HUES48 (cell line): ENCODE measurements around the gene RRP9.

Experiments used
- H3K27ac ChIP-seq: one replicate; pipeline ENCODE4 v1.7.0; 2013; ENCODE audit warnings: low read depth, low read length, inconsistent platforms
- H3K27me3 ChIP-seq: 2 replicates; pipeline ENCODE4 v1.6.1; 2013; ENCODE audit warnings: mild to moderate bottlenecking, low read length; ENCODE audit not compliant: control insufficient read depth, insufficient read depth
- H3K36me3 ChIP-seq: 2 replicates; pipeline ENCODE4 v1.6.1; 2013; ENCODE audit warnings: low read length; ENCODE audit not compliant: control insufficient read depth, insufficient read depth
- H3K4me1 ChIP-seq: 2 replicates; pipeline ENCODE4 v1.6.1; 2013; ENCODE audit warnings: mild to moderate bottlenecking, low read length; ENCODE audit not compliant: control insufficient read depth, insufficient read depth
- H3K4me3 ChIP-seq: 2 replicates; pipeline ENCODE4 v1.5.1; 2013; ENCODE audit warnings: mild to moderate bottlenecking, low read depth, low read length
- H3K9ac ChIP-seq: 2 replicates; pipeline ENCODE4 v1.6.1; 2013; ENCODE audit warnings: mild to moderate bottlenecking, low read depth, low read length, moderate library complexity
- H3K9me3 ChIP-seq: 2 replicates; pipeline ENCODE4 v1.6.1; 2013; ENCODE audit warnings: low read length; ENCODE audit not compliant: control insufficient read depth, insufficient read depth

RRP9 gene

GRCh38 chr3:51954713-51955112, 13.0 kb upstream of the RRP9 start:
- H3K4me3 ChIP-seq, result no peak overlapping the region
- H3K36me3 ChIP-seq, result no peaks in the 10 kb centered on the region
- H3K4me1 ChIP-seq, result peaks cover 7% of the 10 kb centered on the region; the same call in 1 of the 2 replicates
- H3K9ac ChIP-seq, result no peak overlapping the region
- H3K27me3 ChIP-seq, result peaks cover 55% of the 10 kb centered on the region
- no peak overlapping the region for H3K27ac ChIP-seq
- H3K9me3 ChIP-seq, result no peaks in the 10 kb centered on the region

GRCh38 chr3:51954105-51954504, 12.4 kb upstream of the RRP9 start:
- Histone ChIP-seq H3K9me3 (no peaks in the 10 kb centered on the region), H3K4me1 (peaks cover 7% of the 10 kb centered on the region; the same call in 1 of the 2 replicates), H3K27me3 (peaks cover 55% of the 10 kb centered on the region), H3K9ac (no peak overlapping the region), H3K4me3 (no peak overlapping the region), H3K27ac (no peak overlapping the region), H3K36me3 (no peaks in the 10 kb centered on the region)

- peaks cover 7% of the 10 kb centered on the region; the same call in 1 of the 2 replicates for H3K4me1 ChIP-seq
- no peaks in the 10 kb centered on the region for H3K36me3 ChIP-seq
- no peak overlapping the region for H3K4me3 ChIP-seq
- peaks cover 55% of the 10 kb centered on the region for H3K27me3 ChIP-seq
- no peaks in the 10 kb centered on the region for H3K9me3 ChIP-seq
- H3K9ac ChIP-seq, result no peak overlapping the region
- no peak overlapping the region for H3K27ac ChIP-seq
Observed at GRCh38 chr3:51953445-51953844, 11.7 kb upstream of the RRP9 start.

GRCh38 chr3:51950899-51951298, 9.2 kb upstream of the RRP9 start:
- no peaks in the 10 kb centered on the region for H3K36me3 ChIP-seq
- H3K27ac ChIP-seq, result no peak overlapping the region
- no peaks in the 10 kb centered on the region for H3K9me3 ChIP-seq
- peaks cover 44% of the 10 kb centered on the region for H3K27me3 ChIP-seq
- H3K4me1 ChIP-seq, result peaks cover 4% of the 10 kb centered on the region; the same call in 1 of the 2 replicates
- H3K4me3 ChIP-seq, result no peak overlapping the region
- H3K9ac ChIP-seq, result no peak overlapping the region

GRCh38 chr3:51949121-51949520, 7.4 kb upstream of the RRP9 start:
- H3K9ac ChIP-seq, result no peak overlapping the region
- no peaks in the 10 kb centered on the region for H3K9me3 ChIP-seq
- H3K27me3 ChIP-seq, result peaks cover 26% of the 10 kb centered on the region
- H3K36me3 ChIP-seq, result no peaks in the 10 kb centered on the region
- no peak overlapping the region for H3K4me3 ChIP-seq
- H3K4me1 ChIP-seq, result no peaks in the 10 kb centered on the region
- H3K27ac ChIP-seq, result no peak overlapping the region

- no peak overlapping the region for H3K9ac ChIP-seq
- H3K27ac ChIP-seq, result no peak overlapping the region
- no peaks in the 10 kb centered on the region for H3K9me3 ChIP-seq
- H3K36me3 ChIP-seq, result no peaks in the 10 kb centered on the region
- H3K4me1 ChIP-seq, result no peaks in the 10 kb centered on the region
- no peak overlapping the region for H3K4me3 ChIP-seq
- peaks cover 16% of the 10 kb centered on the region for H3K27me3 ChIP-seq
Observed at GRCh38 chr3:51948016-51948580, 6.4 kb upstream of the RRP9 start.

GRCh38 chr3:51947215-51947900, 5.7 kb upstream of the RRP9 start:
- no peaks in the 10 kb centered on the region for H3K36me3 ChIP-seq
- H3K9ac ChIP-seq, result no peak overlapping the region
- no peak overlapping the region for H3K27ac ChIP-seq
- no peaks in the 10 kb centered on the region for H3K9me3 ChIP-seq
- H3K4me3 ChIP-seq, result no peak overlapping the region
- H3K4me1 ChIP-seq, result peaks cover 2% of the 10 kb centered on the region; the same call in 1 of the 2 replicates
- H3K27me3 ChIP-seq, result peaks cover 13% of the 10 kb centered on the region; the same call in 1 of the 2 replicates

- H3K4me1 ChIP-seq, result peaks cover 3% of the 10 kb centered on the region; the same call in 1 of the 2 replicates
- H3K27me3 ChIP-seq, result peaks cover 8% of the 10 kb centered on the region; the same call in 1 of the 2 replicates
- no peak overlapping the region for H3K27ac ChIP-seq
- no peaks in the 10 kb centered on the region for H3K9me3 ChIP-seq
- no peak overlapping the region for H3K4me3 ChIP-seq
- no peaks in the 10 kb centered on the region for H3K36me3 ChIP-seq
- H3K9ac ChIP-seq, result no peak overlapping the region
Observed at GRCh38 chr3:51946796-51947195, 5.1 kb upstream of the RRP9 start.

GRCh38 chr3:51945926-51946705, 4.4 kb upstream of the RRP9 start:
- no peak overlapping the region for H3K4me3 ChIP-seq
- peaks cover 2% of the 10 kb centered on the region; the same call in 1 of the 2 replicates for H3K27me3 ChIP-seq
- H3K4me1 ChIP-seq, result peaks cover 3% of the 10 kb centered on the region; the same call in 1 of the 2 replicates
- H3K36me3 ChIP-seq, result no peaks in the 10 kb centered on the region
- no peaks in the 10 kb centered on the region for H3K9me3 ChIP-seq
- H3K27ac ChIP-seq, result no peak overlapping the region
- no peak overlapping the region for H3K9ac ChIP-seq

- Histone ChIP-seq H3K9ac (no peak overlapping the region), H3K27me3 (no peaks in the 10 kb centered on the region), H3K9me3 (no peaks in the 10 kb centered on the region), H3K4me1 (peaks cover 3% of the 10 kb centered on the region; the same call in 1 of the 2 replicates), H3K4me3 (no peak overlapping the region), H3K27ac (no peak overlapping the region), H3K36me3 (no peaks in the 10 kb centered on the region)
Observed at GRCh38 chr3:51945031-51945840, 3.5 kb upstream of the RRP9 start.
